Liver (tissue), 9 donors: Measurements from ENCODE around the gene EGLN1. TPM values are rescaled to one million over a fixed set of nuclear protein-coding genes. Genes with fewer than 3 reads are reported as not detected.

Experiments
- DNase-seq: peaks from one replicate; pipeline ENCODE4 v3.0.0-alpha.2; 2017; ENCODE audit warnings: low spot score
- H3K27ac ChIP-seq, 2 donors: one replicate each; pipeline ENCODE4 v1.7.0; 2013; ENCODE audit warnings: inconsistent platforms in 2 of 2, low read length in 2 of 2, control low read depth in 1 of 2, low read depth in 1 of 2, mild to moderate bottlenecking in 1 of 2
- H3K27me3 ChIP-seq, 4 donors: one replicate each; pipeline versions ENCODE4 v1.6.1 to v1.7.0; 2013; ENCODE audit warnings: low read length in 3 of 4, inconsistent platforms in 1 of 4, mild to moderate bottlenecking in 1 of 4, moderate library complexity in 1 of 4; ENCODE audit not compliant: control insufficient read depth in 4 of 4, insufficient read depth in 4 of 4
- H3K36me3 ChIP-seq, 4 donors: one replicate each; pipeline versions ENCODE4 v1.6.1 to v1.7.0; 2013; ENCODE audit warnings: low read length in 3 of 4, mild to moderate bottlenecking in 3 of 4, low read depth in 1 of 4, moderate library complexity in 1 of 4; ENCODE audit not compliant: control insufficient read depth in 4 of 4, insufficient read depth in 3 of 4
- H3K4me1 ChIP-seq, 4 donors: one replicate each; pipeline versions ENCODE4 v1.6.1 to v1.7.0; 2013; ENCODE audit warnings: low read length in 3 of 4, mild to moderate bottlenecking in 3 of 4, moderate library complexity in 1 of 4; ENCODE audit not compliant: control insufficient read depth in 4 of 4, insufficient read depth in 4 of 4
- H3K4me3 ChIP-seq, 3 donors: one replicate each; pipeline versions ENCODE4 v1.6.1 to v1.7.0; 2013; ENCODE audit warnings: low read length in 3 of 3, control low read depth in 1 of 3, low read depth in 1 of 3, mild to moderate bottlenecking in 1 of 3
- H3K9ac ChIP-seq, 2 donors: one replicate each; pipeline ENCODE4 v1.7.0; 2013; ENCODE audit warnings: low read length in 2 of 2, mild to moderate bottlenecking in 2 of 2, moderate library complexity in 2 of 2, control low read depth in 1 of 2, low read depth in 1 of 2
- H3K9me3 ChIP-seq, 4 donors: one replicate each; pipeline versions ENCODE4 v1.6.1 to v1.7.0; 2013; ENCODE audit warnings: low read length in 3 of 4; ENCODE audit not compliant: control insufficient read depth in 4 of 4
- EGR1 ChIP-seq, 2 donors: IDR thresholded peaks; 2 replicates each; pipeline ENCODE4 v1.6.1; 2016 to 2018; ENCODE audit warnings: antibody characterized with exemption in 2 of 2, low read depth in 2 of 2
- FOXA1 ChIP-seq: IDR thresholded peaks from 2 replicates; pipeline ENCODE4 v1.6.1; 2016; ENCODE audit warnings: antibody characterized with exemption
- FOXA2 ChIP-seq: IDR thresholded peaks from 2 replicates; pipeline ENCODE4 v1.6.1; 2016; ENCODE audit warnings: antibody characterized with exemption
- HNF4A ChIP-seq, 2 donors: conservative IDR thresholded peaks; 2 replicates each; pipeline ENCODE4 v1.6.1; 2016; ENCODE audit warnings: antibody characterized with exemption in 2 of 2, mild to moderate bottlenecking in 2 of 2
- HNF4G ChIP-seq: IDR thresholded peaks from 2 replicates; pipeline ENCODE4 v1.6.1; 2016; ENCODE audit warnings: antibody characterized with exemption
- JUND ChIP-seq, 2 donors: IDR thresholded peaks; 2 replicates each; pipeline ENCODE4 v1.6.1; 2016; ENCODE audit warnings: antibody characterized with exemption in 2 of 2
- NR2F2 ChIP-seq: IDR thresholded peaks from 2 replicates; pipeline ENCODE4 v1.6.1; 2016; ENCODE audit warnings: antibody characterized with exemption
- RXRA ChIP-seq, 2 donors: IDR thresholded peaks; 2 replicates each; pipeline ENCODE4 v1.6.1; 2017 to 2018; ENCODE audit warnings: antibody characterized with exemption in 2 of 2, mild to moderate bottlenecking in 1 of 2
- SP1 ChIP-seq: IDR thresholded peaks from 2 replicates; pipeline ENCODE4 v1.6.1; 2018; ENCODE audit warnings: antibody characterized with exemption, mild to moderate bottlenecking
- YY1 ChIP-seq: IDR thresholded peaks from 2 replicates; pipeline ENCODE4 v1.6.1; 2016; ENCODE audit warnings: antibody characterized with exemption, mild to moderate bottlenecking
- WGBS: extraction: QIAGEN DNeasy Blood & Tissue Kit; methylation state at CpG from one replicate; pipeline ENCODE4 v1.1.7; 2013; 5-methylcytosine and 5-hydroxymethylcytosine counted together
- polyA plus RNA-seq, 2 donors: library from polyadenylated mRNA; stranded (reverse) in 1 of 2; unstranded in 1 of 2; fragments of 200-250 nt in 1 of 2; fragments of >200 nt in 1 of 2; fragmentation: Nextera tagmentation in 1 of 2; extraction: Ambion mirVana in 1 of 2; gene quantifications; one replicate each; pipeline versions ENCODE4 v1.2.1 to v1.2.3, GENCODE V29; 2013 to 2015
- total RNA-seq, 2 donors: library from RNA; depleted of rRNA; stranded (reverse); fragments of >200 nt; gene quantifications; one replicate each; pipeline ENCODE4 v1.2.3, GENCODE V29; 2014
- TF ChIP-seq, protein P1 (sequence below): IDR thresholded peaks from 2 replicates; pipeline ENCODE4 v1.6.1; 2016; ENCODE audit warnings: antibody characterized with exemption
- TF ChIP-seq, protein P2 (sequence below): IDR thresholded peaks from 2 replicates; pipeline ENCODE4 v1.6.1; 2016; ENCODE audit warnings: antibody characterized with exemption
- TF ChIP-seq, protein P3 (sequence below): IDR thresholded peaks from 2 replicates; pipeline ENCODE4 v1.6.1; 2016; ENCODE audit warnings: antibody characterized with exemption
- TF ChIP-seq, protein P4 (sequence below): fragments of 150-350 bp; IDR thresholded peaks from 2 replicates; pipeline ENCODE4 v1.5.1; 2017; ENCODE audit warnings: improper control_type of control experiment, low read depth, low read length; ENCODE audit not compliant: missing input control
- donor health status: healthy.
- donor health status: healthy.
- donor health status: healthy.
- donor health status: healthy.
- donor health status: healthy.

The EGLN1 gene
- total and polyA plus RNA-seq, 4 donors, result 7.2 to 44.8 (median 22.2) TPM

DNA sequence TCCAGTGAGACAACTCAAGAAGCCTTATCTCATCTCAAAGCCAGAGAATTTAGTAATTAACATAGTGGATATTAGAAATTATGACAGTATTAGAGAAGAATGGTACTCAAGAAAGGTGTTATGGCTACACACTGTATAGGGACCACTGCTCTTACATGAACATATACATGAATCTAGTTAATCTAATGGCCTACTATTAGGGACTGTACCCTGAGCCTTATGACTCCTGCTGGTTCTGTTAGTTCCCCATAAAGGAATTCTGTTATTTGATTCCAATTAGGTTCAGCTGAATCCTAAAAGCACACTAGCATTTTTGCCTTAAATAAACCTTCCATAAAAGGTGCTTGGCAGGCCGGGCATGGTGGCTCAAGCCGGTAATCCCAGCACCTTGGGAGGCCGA lies 39.7 kb downstream of the EGLN1 start:
- TF ChIP-seq, protein P1, sequence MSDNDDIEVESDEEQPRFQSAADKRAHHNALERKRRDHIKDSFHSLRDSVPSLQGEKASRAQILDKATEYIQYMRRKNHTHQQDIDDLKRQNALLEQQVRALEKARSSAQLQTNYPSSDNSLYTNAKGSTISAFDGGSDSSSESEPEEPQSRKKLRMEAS, result no peak
- no peak for TF ChIP-seq FOXA1
- TF ChIP-seq NR2F2, result no peak
- TF ChIP-seq FOXA2, result no peak
- TF ChIP-seq, protein P2, sequence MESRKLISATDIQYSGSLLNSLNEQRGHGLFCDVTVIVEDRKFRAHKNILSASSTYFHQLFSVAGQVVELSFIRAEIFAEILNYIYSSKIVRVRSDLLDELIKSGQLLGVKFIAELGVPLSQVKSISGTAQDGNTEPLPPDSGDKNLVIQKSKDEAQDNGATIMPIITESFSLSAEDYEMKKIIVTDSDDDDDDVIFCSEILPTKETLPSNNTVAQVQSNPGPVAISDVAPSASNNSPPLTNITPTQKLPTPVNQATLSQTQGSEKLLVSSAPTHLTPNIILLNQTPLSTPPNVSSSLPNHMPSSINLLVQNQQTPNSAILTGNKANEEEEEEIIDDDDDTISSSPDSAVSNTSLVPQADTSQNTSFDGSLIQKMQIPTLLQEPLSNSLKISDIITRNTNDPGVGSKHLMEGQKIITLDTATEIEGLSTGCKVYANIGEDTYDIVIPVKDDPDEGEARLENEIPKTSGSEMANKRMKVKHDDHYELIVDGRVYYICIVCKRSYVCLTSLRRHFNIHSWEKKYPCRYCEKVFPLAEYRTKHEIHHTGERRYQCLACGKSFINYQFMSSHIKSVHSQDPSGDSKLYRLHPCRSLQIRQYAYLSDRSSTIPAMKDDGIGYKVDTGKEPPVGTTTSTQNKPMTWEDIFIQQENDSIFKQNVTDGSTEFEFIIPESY, result no peak
- no peak for TF ChIP-seq HNF4A (conservative IDR thresholded peaks at IDR 0.05)
- no peak for TF ChIP-seq YY1
- no peak for DNase-seq
- Histone ChIP-seq H3K9me3 (no peaks in the 10 kb centered on the region), H3K27ac (no peak overlapping the region), H3K27me3 (no peaks in the 10 kb centered on the region), H3K4me3 (no peak overlapping the region), H3K4me1 (peaks cover 10 to 27% (median 19%) of the 10 kb centered on the region in 4 donors), H3K9ac (no peak overlapping the region), H3K36me3 (no peaks in the 10 kb centered on the region)
- WGBS, result 97% methylated on average over 3 of the region's 3 CpGs

DNA sequence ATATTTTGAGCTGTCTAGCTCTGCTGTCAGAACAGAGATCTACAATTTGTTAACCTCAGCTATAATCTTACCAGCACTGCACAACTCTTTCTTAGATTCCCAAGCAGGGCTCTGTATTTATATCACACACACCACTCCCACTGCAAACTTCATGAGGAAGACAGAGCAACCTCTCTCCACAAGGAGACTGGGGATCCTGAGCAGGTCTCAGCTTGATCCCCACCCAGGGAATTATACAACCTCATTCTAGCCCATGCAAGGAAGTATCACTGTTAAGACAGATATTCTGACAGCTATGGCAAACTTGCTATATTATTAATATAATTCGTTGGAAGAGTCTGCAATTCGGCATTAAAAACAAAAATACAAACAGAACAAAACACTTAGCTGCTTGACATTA lies 40.4 kb downstream of the EGLN1 start:
- no peak for DNase-seq
- H3K27ac ChIP-seq, result no peak overlapping the region
- no peak overlapping the region for H3K4me3 ChIP-seq
- no peaks in the 10 kb centered on the region for H3K36me3 ChIP-seq
- peaks cover 8 to 29% (median 16%) of the 10 kb centered on the region in 4 donors for H3K4me1 ChIP-seq
- TF ChIP-seq JUND (IDR thresholded peaks at IDR 0.05) (no peak), FOXA1 (no peak), RXRA (IDR thresholded peaks at IDR 0.05) (no peak), HNF4G (no peak), FOXA2 (no peak), EGR1 (IDR thresholded peaks at IDR 0.05; ENCODE audit: low read depth in 2 of 2) (no peak), NR2F2 (no peak), SP1 (no peak)
- TF ChIP-seq, protein P2, result no peak
- TF ChIP-seq, protein P3, sequence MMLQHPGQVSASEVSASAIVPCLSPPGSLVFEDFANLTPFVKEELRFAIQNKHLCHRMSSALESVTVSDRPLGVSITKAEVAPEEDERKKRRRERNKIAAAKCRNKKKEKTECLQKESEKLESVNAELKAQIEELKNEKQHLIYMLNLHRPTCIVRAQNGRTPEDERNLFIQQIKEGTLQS, result no peak
- TF ChIP-seq, protein P4, sequence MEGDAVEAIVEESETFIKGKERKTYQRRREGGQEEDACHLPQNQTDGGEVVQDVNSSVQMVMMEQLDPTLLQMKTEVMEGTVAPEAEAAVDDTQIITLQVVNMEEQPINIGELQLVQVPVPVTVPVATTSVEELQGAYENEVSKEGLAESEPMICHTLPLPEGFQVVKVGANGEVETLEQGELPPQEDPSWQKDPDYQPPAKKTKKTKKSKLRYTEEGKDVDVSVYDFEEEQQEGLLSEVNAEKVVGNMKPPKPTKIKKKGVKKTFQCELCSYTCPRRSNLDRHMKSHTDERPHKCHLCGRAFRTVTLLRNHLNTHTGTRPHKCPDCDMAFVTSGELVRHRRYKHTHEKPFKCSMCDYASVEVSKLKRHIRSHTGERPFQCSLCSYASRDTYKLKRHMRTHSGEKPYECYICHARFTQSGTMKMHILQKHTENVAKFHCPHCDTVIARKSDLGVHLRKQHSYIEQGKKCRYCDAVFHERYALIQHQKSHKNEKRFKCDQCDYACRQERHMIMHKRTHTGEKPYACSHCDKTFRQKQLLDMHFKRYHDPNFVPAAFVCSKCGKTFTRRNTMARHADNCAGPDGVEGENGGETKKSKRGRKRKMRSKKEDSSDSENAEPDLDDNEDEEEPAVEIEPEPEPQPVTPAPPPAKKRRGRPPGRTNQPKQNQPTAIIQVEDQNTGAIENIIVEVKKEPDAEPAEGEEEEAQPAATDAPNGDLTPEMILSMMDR, result no peak
- no peaks in the 10 kb centered on the region for H3K27me3 ChIP-seq
- H3K9me3 ChIP-seq, result no peaks in the 10 kb centered on the region
- WGBS, result 81% methylated on average over 2 of the region's 2 CpGs
- no peak overlapping the region for H3K9ac ChIP-seq
